ENCODE measurements around the gene ITGA2B.
"Not testable (repeated sequence)": the region's sequence is repeated elsewhere in the genome, so short reads cannot be mapped to it uniquely, and the experiment has no call there.

Gene ITGA2B

DNA sequence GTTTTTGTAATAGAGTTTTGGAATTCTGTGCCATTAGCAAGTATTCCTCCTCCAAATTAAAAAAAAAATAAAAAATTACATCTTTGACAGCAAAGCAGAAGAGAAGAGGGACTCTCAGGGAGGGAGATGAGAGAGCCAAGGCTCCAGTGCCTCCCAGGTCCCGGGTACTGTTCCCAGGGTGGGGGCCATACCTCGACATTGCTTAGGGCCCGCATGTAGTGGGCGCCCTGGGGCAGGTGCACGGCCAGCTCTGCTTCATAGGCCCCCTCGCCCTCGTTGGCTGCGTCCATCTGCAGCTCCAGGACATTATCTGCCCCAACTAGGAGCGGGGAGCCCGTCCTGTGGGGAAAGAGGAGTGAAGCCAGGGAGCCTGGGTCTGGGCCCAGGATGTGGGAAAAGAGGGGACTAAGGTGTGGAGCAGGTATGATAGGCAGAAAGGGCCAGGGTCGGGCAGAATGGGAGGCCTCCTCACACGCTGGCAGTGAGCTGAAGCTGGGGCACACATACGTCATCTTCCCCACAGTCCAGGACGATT is 11.2 kb downstream of the ITGA2B start:
- no peak overlapping the region for H3K4me3 ChIP-seq (replicated peaks in 1 of 2; ENCODE audit: low read depth in 2 of 2, low read length in 2 of 2)
- DNase-seq (ENCODE audit: low read depth in 2 of 2): no peak
- TF ChIP-seq, protein P1, sequence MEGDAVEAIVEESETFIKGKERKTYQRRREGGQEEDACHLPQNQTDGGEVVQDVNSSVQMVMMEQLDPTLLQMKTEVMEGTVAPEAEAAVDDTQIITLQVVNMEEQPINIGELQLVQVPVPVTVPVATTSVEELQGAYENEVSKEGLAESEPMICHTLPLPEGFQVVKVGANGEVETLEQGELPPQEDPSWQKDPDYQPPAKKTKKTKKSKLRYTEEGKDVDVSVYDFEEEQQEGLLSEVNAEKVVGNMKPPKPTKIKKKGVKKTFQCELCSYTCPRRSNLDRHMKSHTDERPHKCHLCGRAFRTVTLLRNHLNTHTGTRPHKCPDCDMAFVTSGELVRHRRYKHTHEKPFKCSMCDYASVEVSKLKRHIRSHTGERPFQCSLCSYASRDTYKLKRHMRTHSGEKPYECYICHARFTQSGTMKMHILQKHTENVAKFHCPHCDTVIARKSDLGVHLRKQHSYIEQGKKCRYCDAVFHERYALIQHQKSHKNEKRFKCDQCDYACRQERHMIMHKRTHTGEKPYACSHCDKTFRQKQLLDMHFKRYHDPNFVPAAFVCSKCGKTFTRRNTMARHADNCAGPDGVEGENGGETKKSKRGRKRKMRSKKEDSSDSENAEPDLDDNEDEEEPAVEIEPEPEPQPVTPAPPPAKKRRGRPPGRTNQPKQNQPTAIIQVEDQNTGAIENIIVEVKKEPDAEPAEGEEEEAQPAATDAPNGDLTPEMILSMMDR (IDR thresholded peaks at IDR 0.05; ENCODE audit: low read depth, low read length): no peak

DNA sequence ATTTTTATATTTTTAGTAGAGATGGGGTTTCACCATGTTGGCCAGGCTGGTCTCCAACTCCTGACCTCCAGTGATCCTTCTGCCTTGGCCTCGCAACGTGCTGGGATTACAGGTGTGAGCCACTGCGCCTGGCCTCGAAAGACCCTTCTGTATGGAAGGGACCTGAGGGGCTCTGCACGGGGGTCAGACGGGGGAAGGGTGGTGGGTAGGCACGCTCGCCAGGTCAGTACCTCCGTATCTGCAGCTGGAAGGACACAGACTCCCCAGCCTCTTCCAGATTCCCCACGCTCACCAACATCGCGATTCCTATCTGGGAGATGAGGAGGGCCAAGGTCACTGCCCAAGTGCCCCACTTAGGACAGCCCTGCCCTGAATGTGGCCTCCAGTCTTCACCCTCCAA is 12.7 kb downstream of the ITGA2B start:
- H3K4me3 ChIP-seq (replicated peaks in 1 of 2; ENCODE audit: low read depth in 2 of 2, low read length in 2 of 2): no peak overlapping the region
- TF ChIP-seq, protein P1 (IDR thresholded peaks at IDR 0.05; ENCODE audit: low read depth, low read length): no peak
- DNase-seq (ENCODE audit: low read depth in 2 of 2): no peak

DNA sequence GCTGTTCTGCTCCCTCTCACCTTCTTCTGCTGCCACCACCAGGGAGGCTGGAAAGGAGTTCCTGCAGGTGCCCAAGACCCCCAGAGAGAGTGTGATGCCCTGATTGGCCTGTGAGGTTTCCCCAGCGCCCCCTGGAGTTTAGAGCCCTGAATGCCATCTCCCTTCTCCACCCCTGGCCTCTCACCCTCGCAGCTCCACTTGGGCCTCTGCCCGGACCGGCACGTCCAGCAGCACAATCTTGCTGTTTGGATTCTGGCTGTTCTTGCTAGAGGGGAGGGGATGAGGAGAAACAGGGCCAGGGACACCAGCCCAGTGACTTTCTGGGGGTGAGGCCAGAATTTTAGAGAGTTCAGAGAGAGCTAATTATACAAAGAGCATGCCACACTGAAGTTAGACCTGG is 13.3 kb downstream of the ITGA2B start:
- H3K4me3 ChIP-seq (replicated peaks in 1 of 2; ENCODE audit: low read depth in 2 of 2, low read length in 2 of 2): no peak overlapping the region
- peak; percentile 26 to 72 for DNase-seq (ENCODE audit: low read depth in 2 of 2)
- TF ChIP-seq, protein P1 (IDR thresholded peaks at IDR 0.05; ENCODE audit: low read depth, low read length): peak; percentile 60

DNA sequence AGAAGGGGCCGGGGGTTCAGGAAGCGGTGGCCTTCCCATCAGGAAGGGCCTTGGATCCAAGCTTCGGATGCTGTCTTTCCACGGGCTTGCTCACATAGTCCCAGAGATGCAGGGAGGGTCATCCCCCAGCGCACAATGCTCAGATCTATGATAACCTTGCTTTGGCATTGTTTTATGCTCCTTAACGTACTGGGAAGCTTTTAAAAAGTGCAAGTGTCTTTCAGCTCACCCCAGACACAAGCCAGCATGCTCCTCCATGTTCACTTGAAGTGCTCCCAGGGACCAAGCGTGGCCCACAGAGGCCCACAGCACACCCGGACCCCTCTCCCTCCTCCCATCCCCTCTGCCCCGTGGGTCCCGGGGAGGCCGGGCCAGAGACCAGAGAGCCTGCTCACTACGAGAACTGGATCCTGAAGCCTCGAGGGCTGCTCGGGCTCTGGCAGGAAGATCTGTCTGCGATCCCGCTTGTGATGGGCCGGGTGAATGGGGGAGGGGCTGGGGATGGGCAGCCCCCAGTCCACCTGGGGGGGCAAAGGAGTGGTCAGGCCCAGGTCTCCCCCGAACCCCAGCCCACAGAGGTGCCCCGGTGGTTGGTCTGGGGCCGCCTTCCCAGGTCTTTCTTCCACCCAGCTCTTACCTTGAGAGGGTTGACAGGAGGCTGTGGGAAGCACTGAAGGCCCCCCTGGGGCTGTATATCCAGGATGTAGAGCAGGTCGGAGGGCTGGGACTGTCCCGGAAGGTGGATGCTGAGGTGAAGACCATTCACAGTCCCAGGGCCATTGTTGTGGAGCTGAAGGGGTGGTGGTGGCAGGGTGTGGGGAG is 14.0 kb downstream of the ITGA2B start:
- TF ChIP-seq, protein P1 (IDR thresholded peaks at IDR 0.05; ENCODE audit: low read depth, low read length): no peak
- no peak for DNase-seq (ENCODE audit: low read depth in 2 of 2)
- no peak overlapping the region for H3K4me3 ChIP-seq (replicated peaks in 1 of 2; ENCODE audit: low read depth in 2 of 2, low read length in 2 of 2)

DNA sequence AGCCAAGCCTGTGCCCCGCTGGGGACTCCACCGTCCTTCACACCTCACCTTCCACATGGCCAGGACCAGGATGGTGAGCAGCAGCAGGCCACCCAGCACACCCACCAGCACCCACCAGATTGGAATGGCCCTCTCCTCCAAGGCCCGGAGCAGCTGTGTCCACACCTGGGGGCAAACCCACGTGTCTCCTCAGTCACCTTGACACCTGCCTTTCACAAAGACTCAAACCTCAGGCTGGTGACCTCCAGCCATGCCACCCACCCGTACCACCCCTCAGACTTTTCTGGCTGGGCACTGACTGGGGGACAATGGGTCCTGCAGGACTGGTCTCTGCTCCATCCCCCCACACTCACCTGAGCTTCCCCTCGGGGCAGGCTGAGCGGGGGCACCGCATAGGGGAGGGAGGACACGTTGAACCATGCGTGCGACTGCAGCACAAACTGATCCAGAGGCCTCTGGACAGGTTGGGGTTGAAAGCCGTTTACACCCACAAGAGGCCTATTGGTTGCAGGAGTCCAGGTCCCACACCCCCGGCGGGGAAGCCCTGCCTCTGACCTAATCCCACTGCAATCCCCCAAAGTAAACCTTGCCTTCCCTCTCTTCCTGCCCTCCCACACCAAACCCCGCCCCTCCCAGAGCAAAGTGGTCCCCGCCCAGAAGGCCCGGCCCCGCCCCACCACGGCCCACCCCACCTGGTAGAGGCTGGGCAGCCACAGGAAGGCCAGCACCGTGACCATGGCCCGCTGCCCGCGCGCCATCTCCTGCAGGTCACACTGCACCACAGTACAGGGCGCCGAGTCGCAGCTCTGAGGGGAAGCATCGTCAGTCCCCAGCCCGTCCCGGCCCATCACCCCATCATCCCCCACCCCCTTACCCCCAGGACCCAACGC is 14.9 kb downstream of the ITGA2B start:
- no peak for DNase-seq (ENCODE audit: low read depth in 2 of 2)
- TF ChIP-seq, protein P1 (IDR thresholded peaks at IDR 0.05; ENCODE audit: low read depth, low read length): no peak
- no peak overlapping the region for H3K4me3 ChIP-seq (replicated peaks in 1 of 2; ENCODE audit: low read depth in 2 of 2, low read length in 2 of 2)

DNA sequence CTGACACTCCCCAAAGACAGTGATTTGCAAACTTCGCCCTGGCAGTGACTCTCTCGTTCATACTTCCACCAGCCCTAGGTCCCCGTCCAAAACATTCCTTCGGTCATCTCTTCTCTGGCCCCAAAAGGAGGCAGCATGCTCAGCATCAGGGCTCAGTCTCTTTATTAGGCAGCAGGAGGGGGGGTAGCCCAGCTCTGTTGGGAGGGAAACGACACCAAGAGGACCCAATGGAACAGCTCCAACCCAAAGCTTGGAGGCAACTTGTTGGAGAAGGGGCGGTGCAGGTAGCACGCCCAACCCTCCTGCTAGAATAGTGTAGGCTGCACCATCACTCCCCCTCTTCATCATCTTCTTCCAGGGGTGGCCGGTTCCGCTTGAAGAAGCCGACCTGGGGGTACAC is 17.4 kb downstream of the ITGA2B start:
- TF ChIP-seq, protein P1 (IDR thresholded peaks at IDR 0.05; ENCODE audit: low read depth, low read length): no peak
- DNase-seq (ENCODE audit: low read depth in 2 of 2): no peak
- H3K4me3 ChIP-seq (replicated peaks in 1 of 2; ENCODE audit: low read depth in 2 of 2, low read length in 2 of 2): no peak overlapping the region

DNA sequence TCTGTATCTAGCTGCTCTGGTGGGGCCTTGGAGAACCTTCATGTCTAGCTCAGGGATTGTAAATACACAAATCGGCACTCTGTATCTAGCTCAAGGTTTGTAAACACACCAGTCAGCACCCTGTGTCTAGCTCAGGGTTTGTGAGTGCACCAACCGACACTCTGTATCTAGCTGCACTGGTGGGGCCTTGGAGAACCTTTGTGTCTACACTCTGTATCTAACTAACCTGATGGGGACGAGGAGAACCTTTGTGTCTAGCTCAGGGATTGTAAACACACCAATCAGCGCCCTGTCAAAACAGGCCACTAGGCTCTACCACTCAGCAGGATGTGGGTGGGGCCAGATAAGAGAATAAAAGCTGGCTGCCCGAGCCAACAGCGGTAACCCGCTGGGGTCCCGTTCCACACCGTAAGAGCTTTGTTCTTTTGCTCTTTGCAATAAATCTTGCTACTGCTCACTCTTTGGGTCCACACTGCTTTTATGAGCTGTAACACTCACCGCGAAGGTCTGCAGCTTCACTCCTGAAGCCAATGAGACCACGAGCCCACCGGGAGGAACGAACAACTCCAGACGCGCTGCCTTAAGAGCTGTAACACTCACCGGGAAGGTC is 19.9 kb downstream of the ITGA2B start:
- H3K4me3 ChIP-seq (replicated peaks in 1 of 2; ENCODE audit: low read depth in 2 of 2, low read length in 2 of 2); DNase-seq (ENCODE audit: low read depth in 2 of 2): not testable (repeated sequence)

DNA sequence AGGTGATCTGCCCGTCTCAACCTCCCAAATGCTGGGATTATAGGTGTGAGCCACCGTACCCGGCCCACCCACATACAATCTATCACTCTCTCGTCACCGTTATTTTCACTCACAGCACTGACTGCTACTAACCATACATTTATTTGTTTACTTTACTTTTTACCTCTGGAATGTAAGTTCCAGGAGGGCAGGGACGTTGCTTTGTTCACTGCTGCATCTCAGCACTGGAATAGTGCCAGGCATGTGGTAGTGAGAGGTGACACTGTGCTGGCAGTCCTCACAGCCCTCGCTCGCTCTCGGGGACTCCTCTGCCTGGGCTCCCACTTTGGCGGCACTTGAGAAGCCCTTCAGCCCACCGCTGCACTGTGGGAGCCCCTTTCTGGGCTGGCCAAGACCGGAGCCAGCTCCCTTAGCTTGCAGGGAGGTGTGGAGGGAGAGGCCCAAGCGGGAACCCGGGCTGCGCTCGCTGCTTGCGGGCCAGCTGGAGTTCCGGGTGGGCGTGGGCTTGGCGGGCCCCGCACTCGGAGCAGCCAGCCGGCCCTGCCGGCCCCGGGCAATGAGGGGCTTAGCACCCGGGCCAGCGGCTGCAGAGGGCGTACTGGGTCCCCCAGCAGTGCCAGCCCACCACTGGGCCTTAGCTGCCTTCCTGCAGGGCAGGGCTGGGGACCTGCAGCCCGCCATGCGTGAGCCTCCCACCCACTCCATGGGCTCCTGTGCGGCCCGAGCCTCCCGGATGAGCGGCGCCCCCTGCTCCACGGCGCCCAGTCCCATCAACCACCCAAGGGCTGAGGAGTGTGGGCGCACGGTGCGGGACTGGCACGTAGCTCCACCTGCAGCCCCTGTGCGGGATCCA is 20.8 kb downstream of the ITGA2B start:
- DNase-seq (ENCODE audit: low read depth in 2 of 2); H3K4me3 ChIP-seq (replicated peaks in 1 of 2; ENCODE audit: low read depth in 2 of 2, low read length in 2 of 2): not testable (repeated sequence)

All from cardiac fibroblast (primary cell).